Activated CD4-positive, alpha-beta T cell treated with anti-CD3 and anti-CD28 coated beads, Interleukin-2, amount 50 U/mL, for 16 hours (primary cell): ENCODE measurements around the gene SORT1.
A peak's percentile ranks its signal among the peaks of the same experiment; 100 is the strongest.
"Not testable (repeated sequence)": the region's sequence is repeated elsewhere in the genome, so short reads cannot be mapped to it uniquely, and the experiment has no call there.

Experiments
- DNase-seq: peaks from one replicate; pipeline ENCODE4 v3.0.0-alpha.2; 2020

The SORT1 gene

DNA sequence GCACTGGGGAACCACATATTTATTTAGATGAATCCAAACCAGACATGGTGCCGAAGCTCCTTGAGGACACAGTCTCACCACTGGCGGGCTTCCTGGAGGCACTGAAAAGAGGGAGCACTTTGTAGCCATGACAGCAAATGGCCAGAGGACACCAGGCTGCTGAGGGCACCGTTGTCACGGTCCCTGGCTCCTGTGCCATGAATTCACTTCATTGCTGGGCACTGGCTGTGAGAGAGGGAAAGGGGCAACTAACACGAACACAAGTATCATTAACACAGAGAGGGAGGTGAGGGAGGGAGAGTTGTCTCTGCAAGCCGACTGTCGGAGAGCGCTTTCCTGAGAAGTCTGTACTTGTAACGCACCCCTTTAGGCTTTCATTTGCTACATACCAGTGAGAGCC, 105.4 kb downstream of the SORT1 start:
- no peak for DNase-seq

DNA sequence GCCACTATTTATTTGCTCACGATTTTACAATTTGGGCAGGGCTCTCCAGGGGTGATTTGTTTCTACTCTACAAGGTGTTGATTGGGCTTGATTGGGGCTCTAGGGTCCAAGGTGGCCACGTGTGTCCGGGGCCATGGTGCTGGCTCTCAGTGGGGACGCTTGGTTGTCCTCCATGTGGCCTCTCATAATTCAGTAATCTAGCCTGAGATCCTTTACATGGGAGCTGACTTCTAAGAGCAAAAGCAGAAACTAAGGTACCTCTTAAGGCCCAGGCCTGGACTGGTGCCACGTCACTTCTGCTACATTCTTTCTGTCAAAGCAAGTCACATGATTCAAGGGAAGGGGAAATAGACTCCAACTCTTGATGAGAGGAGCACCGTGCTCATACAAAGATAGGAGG, 106.7 kb downstream of the SORT1 start:
- DNase-seq = no peak

DNA sequence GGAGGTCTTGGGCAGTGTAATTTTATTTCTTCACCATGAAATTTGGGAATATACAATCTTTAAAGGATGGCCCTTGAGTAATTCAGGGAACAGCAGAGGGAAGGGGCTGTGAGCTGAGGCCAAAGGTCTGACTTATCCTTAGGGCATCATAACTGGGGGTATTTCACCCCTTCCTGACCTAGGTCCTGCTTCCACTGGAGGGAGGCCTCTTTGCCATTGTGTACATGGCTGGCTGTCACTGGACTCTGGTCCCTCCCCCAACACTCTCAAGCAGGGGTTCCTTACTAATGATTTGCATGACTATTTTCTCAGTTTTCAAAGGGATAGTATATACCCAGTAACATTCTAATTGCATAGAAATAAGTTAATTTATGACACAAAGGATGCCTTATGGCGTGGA, 107.6 kb downstream of the SORT1 start:
- no peak for DNase-seq

DNA sequence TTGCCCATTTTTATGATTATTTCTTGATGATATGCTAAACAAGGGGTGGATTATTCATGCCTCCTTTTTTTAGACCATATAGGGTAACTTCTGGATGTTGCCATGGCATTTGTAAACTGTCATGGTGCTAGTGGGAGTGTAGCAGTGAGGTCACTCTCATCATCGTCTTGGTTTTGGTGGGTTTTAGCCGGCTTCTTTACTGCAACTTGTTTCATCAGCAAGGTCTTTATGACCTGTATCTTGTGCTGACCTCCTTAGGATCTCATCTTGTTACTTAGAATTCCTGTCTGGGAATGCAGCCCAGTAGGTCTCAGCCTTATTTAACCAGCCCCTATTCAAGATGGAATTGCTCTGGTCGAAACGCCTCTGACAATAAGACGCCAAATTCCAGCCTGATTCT, 111.0 kb downstream of the SORT1 start:
- not testable (repeated sequence) for DNase-seq

DNA sequence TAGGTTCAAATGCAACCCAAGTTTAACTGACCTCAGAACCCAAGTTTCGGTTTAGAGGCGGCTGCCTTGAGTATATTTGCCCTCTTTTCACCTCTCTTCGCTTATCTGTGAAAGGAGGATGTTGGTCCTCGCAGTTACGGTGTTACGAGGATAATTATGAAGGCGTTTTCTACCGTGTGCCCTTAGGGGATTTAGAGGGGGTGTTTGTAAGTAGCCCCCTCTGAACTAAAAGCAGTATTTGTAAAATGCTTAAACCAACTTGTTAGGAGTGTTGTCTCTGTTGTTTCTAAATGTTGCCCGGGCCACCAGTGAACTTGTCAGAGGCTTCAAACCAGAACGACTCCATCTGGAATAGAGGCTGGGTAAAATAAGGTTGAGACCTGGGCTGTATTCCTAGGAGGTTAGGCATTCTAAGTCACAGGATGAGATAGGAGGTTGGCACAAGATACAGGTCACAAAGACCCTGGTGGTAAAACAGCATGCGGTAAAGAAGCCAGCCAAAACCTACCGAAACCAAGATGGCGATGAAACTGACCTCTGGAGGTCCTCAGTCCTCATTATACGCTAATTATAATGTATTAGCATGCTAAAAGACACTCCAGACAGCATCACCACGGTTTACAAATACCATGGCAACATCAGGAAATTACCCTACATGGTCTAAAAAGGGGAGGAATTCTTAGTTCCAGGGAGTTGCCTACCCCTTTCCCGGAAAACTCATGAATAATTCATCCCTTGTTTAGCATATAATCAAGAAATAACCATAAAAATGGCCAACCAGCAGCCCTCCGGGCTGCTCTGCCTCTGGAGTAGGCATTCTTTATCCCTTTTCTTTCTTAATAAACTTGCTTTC, 113.7 kb downstream of the SORT1 start:
- no peak for DNase-seq

DNA sequence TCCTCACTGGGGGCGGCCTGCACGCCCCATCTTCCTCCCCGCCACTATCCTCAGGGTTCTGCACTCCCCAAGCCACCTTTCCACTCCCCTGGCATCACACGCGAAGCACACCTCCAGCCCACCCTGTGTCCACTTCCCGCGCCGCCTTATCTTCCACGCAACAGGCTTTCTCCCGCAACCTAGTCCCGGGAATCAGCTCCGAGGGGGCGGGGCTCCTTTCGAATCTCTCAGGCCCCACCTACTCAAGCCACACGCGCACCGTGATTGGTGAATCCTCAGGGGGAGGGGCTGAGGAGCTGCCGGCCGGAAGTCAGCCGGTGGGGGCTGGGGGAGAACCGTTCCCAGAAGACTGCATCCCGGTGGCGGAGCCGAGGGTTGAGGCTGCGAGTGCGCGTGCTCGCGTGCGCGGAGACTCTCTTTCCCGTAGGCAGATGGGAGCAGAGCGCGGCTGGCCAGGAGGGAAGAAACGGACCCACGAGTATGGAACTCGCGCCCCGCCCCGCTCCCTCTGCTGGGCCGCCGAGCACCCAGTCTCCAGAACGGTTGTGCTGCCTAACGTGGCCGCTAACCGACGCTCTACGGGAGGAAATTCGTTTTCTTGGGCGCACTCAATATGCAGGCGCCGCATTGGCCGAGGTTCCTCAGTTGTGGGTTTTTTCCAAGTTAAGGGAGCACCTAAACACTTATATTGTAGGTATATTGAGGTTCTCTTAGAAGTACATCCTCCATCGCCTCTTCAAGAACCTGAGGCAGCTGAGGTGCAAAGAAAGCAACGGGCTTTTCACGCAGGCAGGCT, 114.6 kb downstream of the SORT1 start, which contains the start of gene PSRC1:
TSS of gene PSRC1 (minus strand) at position 194 of the 796 bp plus-strand sequence.
- peak; percentile 93 for DNase-seq

DNA sequence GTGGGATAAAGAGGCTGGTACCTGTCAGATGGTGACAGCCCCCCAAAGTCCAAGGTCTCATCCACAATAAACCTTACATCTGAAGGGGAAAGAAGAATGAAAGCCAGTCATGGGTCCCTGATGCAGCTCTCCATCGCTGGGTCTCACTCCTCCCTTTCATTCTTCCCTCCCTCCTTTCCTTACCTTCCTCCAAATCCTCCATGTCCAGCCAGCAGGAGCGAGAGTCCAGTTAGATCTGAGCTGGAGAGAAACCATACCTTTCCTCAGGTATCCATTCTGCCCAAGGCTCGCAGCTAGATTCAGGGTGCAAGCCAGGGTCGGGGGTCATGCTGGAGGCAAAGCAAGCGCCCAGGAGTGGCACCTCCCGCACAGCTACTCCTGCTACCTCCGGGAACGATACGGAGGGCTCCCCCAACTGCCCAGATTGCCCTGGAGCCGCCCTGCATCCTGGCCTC, 115.2 kb downstream of the SORT1 start:
- DNase-seq = no peak

DNA sequence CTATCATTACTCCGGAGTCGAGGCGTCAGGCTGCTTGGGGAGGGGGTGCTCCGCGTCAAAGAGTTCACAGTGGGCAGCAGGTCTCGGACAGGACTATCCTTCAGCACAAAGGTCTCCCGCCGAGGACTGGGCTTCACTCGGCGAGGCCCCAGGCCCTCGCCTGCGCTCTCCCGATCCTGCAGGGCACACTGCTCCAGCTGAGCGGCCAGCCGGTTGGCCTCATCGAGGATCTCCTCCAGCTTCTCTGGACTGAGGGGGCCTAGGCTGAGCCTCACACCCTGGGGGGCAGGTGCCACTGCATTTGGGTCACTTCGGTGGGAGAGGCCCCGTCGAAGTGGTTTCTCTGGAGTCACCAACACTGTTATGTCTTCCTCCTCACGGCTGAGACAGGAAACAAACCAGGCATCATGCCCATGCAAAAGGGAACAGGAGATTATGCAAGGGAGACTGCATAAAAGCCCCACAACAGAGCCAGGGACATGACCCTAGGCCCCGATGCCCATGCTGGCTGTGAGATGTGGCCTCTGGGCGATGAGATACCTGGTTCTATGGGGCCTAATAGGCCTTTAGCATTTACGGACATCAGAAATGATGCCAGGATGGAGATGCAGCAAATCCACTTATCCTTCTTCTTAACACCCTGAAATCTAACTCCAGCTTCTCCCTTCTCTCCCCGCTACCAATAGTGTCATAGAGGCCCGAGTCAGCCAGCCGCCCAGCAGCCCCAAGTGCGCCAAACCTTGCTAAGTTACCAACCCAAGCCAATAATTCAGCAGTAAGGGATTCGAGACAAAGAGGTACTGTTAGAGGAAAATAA, 115.8 kb downstream of the SORT1 start:
- DNase-seq = no peak

DNA sequence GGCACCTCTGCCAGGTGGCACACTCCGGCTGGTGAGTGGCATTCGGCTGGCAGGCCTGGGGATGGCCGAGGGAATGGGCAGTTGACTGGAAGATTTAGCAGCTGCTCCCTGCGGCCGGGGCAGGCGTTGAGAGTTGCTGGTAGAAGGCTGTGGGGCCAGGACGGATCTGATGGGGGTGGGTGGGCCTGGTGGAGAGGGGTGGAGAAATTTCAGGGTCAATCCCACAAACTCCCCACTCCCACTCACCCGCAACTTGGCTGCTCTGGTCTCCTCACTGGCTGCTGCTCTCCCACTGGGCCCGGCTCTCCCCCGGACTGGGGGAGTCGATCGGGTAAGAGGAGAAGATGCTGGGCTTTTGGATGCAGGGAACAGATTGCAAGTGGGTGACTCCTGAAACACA, 116.9 kb downstream of the SORT1 start:
- DNase-seq = no peak

DNA sequence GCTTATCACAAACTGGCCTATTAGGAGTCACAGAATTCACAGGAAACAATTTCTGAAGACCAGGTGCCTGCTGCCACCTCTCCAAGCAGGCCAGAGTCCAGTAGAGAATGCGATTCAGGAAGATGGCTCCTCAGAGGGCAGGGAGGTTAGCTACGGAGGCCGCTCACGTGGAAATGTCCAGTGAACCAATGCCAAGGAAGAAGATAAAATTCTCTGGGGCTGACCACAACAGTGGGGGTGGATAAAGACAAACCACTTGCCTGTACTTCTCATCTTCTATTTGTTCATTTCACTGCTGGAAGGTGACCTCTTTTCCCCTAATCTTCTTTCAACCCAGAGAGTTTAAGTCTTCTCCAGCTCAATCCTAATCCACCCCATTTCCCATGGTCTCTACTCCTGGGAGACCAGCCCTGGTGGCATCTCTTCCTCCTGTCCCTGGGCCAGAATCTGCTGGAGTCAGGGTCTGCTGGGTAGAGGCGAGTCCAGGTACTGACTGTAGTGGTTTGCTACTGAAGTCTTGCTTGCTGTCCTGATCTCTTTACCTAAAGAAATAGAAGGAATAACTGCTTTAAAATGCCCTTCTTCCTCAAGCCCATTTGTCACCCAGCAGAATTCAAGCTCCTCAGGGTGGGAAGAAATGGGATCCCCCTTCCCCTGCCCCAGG, 118.0 kb downstream of the SORT1 start:
- DNase-seq = no peak

DNA sequence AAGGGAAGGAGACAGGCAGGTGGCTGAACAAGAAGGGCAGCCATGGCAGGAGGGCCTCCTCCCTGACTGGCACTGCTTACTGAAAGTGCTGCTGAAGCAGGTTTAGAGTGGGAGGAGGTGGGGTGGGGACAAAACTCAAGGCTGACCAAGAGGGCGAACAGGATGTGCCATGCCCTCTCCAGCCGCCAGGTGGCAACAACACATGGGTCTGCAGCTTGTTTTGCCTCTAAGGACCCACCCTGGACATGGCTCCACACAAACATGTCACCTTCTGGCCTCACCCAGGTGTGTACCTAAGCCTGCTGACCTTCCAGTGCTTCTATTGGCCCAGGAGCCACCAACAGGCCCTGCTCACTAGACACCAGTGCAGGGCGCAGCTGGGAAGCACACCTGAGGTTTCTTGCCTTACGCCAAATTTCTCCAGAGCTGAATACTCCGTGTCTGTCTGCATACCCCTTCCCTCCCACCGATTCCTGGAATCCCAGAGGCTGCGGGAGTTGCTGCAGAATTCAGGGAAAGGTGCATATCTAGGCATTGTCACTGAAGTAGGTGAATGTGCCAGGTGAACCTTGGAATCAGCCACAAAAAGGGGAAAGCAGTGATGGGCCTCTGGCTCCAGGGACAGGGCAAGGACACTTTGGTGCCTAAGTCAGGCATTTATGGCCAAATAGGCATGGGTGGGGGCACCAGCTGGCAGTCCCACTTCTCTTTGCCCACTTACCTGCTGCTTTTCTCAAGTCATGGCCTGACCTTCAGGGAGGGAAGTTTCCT, 120.1 kb downstream of the SORT1 start:
- peak; percentile 76 for DNase-seq

DNA sequence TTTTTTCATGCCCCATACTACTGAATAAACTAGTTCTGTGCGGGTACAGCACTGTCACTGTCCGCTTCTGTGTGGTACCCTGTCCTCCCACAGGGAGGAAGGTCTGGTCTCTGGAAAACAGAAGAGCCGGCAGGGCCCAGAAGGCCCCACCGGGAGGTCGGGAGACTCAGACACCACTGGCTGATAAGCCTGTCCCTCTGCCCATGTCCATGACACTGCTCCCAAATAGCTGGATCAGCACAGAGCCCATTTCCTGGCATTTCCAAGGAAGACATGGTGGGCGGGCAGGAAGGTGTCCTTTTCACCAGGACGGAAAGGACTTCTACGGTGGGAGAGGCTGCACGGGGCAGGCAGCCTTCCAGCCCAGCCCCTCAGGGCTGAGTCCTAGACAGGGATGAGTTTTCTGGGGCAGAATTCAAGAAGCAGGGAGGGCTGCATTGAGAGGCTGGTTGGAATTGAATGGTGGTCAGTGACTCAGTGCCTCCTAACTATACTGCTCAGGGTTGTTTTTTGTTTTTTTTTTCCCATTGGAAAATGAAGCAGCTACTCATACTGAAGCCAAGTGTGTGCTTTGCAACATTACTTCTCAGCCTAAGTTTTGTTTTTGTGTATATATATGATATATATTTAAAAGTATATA, 121.9 kb downstream of the SORT1 start:
- no peak for DNase-seq

DNA sequence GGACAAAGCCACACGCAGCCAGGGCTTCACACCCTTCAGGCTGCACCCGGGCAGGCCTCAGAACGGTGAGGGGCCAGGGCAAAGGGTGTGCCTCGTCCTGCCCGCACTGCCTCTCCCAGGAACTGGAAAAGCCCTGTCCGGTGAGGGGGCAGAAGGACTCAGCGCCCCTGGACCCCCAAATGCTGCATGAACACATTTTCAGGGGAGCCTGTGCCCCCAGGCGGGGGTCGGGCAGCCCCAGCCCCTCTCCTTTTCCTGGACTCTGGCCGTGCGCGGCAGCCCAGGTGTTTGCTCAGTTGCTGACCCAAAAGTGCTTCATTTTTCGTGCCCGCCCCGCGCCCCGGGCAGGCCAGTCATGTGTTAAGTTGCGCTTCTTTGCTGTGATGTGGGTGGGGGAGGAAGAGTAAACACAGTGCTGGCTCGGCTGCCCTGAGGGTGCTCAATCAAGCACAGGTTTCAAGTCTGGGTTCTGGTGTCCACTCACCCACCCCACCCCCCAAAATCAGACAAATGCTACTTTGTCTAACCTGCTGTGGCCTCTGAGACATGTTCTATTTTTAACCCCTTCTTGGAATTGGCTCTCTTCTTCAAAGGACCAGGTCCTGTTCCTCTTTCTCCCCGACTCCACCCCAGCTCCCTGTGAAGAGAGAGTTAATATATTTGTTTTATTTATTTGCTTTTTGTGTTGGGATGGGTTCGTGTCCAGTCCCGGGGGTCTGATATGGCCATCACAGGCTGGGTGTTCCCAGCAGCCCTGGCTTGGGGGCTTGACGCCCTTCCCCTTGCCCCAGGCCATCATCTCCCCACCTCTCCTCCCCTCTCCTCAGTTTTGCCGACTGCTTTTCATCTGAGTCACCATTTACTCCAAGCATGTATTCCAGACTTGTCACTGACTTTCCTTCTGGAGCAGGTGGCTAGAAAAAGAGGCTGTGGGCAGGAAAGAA, 122.9 kb downstream of the SORT1 start:
- no peak for DNase-seq

DNA sequence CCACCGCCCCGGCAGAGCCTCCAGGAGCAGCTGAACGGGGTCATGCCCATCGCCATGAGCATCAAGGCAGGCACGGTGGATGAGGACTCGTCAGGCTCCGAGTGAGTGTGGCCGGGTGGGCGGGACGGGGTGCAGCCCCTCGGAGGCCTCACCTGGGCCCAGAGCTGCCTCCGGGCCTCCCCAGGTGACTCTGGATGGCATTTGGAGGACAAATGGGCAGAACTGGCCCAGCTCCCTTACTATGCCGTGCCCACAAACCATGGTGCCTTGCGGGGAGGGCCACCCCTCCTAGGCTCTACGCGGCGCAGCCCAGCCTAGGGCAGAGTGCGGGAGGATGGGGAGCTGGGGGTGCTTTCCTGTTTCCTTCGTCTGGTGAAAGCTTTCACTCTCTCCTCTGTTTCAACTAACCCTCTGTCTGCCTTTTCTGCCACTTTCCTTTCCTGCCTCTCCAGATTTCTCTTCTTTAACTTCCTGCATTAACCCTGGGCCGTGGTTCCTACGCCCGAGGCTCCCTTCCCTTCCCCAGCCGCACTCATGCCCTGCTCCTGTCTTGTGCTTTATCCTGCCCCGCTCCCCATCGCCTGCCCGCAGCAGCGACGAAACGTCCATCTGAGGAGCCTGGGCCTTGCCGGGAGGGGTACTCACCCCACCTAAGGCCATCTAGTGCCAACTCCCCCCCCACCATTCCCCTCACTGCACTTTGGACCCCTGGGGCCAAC, 124.0 kb downstream of the SORT1 start:
- no peak for DNase-seq

DNA sequence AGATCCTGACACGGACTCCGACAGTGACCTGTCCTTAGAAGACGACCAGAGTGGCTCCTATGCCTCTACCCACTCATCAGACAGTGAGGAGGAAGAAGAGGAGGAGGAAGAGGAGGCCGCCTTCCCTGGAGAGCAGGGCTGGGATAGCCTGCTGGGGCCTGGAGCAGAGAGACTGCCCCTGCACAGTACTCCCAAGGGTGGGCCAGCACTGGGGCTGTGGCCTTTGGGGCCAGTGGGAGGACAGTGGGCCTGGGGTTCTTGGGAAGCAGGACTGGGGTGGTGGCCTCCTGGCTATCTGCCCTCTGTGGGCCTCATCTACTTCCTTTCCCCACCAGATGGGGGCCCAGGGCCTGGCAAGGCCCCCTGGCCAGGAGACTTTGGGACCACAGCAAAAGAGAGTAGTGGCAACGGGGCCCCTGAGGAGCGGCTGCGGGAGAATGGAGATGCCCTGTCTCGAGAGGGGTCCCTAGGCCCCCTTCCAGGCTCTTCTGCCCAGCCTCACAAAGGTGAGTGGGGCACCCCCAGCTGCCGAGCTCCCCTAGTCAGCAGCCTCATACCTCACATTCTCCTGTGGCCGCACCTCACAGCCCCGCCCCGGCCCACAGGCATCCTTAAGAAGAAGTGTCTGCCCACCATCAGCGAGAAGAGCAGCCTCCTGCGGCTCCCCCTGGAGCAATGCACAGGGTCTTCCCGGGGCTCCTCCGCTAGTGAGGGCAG, 124.7 kb downstream of the SORT1 start:
- DNase-seq = no peak

DNA sequence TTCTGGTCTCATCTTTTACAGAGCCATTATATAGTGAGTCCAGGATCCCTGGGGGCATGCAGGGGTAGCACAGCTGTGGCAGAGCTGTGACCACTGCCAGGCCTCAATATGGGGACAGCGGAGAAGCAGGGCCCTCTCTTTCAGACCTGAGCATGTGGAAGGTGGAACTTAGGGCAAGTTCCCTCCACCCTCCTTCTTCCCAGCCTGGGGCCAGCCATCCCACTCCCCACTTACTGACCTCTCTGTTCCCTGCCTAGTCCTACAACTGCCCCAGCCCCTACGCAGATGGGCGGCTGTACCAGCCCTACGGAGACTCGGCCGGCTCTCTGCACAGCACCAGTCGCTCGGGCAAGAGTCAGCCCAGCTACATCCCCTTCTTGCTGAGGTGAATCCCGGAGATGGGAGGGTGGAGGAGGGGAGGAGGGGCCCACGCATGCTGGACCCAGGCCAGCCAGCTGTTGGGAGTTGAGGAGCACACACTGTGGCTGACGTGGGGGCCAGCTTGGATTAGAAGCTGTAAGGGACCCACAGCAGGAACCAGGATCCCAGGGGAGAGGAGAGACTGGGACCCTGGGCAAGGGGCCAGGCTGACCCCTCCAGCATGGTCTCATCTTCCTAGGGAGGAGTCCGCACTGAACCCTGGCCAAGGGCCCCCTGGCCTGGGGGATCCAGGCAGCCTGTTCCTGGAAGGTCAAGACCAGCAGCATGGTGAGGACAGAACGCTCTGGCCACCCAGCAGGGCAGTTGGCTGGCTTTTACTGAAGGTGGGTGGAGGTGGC, 125.5 kb downstream of the SORT1 start:
- no peak for DNase-seq

DNA sequence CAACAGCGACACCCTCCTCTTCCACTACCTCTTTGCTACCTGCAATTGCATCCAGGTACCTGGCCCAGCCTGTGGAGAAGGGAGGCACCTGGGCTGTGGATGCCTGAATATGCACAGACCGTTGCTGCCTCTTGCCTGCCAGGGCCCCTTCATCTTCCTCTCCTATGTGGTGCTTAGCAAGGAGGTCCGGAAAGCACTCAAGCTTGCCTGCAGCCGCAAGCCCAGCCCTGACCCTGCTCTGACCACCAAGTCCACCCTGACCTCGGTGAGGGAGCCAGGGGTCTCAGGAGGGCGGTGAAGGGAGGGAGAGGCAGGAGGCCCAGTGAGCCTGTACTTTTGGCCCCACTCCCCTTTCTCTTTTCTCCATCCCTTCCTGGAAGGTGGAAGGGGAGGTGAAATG, 126.3 kb downstream of the SORT1 start:
- no peak for DNase-seq
